Spleen (tissue), 13 donors: Measurements from ENCODE around the gene FRAT2. TPM values are rescaled to one million over a fixed set of nuclear protein-coding genes. Genes with fewer than 3 reads are reported as not detected.

Experiments used
- DNase-seq: peaks from one replicate; pipeline ENCODE4 v3.0.0-alpha.2; 2020
- H3K27ac ChIP-seq, 8 donors: fragments of 200-600 bp; sonication (generic) in 7 of 8; 1 replicate in 4 of 8; 2 replicates in 4 of 8; pipeline versions ENCODE4 v1.5.0 to v1.8.0; 2016 to 2021; ENCODE audit warnings: inconsistent platforms in 4 of 8, mild to moderate bottlenecking in 4 of 8, moderate library complexity in 1 of 8
- H3K27me3 ChIP-seq, 7 donors: fragments of 200-600 bp; sonication (generic) in 6 of 7; replicated peaks in 1 of 7; 1 replicate in 4 of 7; 2 replicates in 3 of 7; pipeline versions ENCODE4 v1.5.0 to v1.8.0; 2016 to 2021; ENCODE audit warnings: inconsistent platforms in 3 of 7, mild to moderate bottlenecking in 1 of 7
- H3K36me3 ChIP-seq, 6 donors: fragments of 200-600 bp; sonication (generic) in 5 of 6; 1 replicate in 4 of 6; 2 replicates in 2 of 6; pipeline versions ENCODE4 v1.5.0 to v1.8.0; 2016 to 2021; ENCODE audit warnings: inconsistent platforms in 2 of 6
- H3K4me1 ChIP-seq, 6 donors: fragments of 200-600 bp; sonication (generic) in 5 of 6; 1 replicate in 3 of 6; 2 replicates in 3 of 6; pipeline versions ENCODE4 v1.5.0 to v1.8.0; 2016 to 2021; ENCODE audit warnings: inconsistent platforms in 3 of 6
- H3K4me3 ChIP-seq, 8 donors: fragments of 200-600 bp; sonication (generic) in 7 of 8; 1 replicate in 4 of 8; 2 replicates in 4 of 8; pipeline versions ENCODE4 v1.5.0 to v1.8.0; 2016 to 2021; ENCODE audit warnings: inconsistent platforms in 4 of 8, mild to moderate bottlenecking in 4 of 8, moderate library complexity in 2 of 8
- H3K9me3 ChIP-seq, 8 donors: fragments of 200-600 bp; sonication (generic) in 7 of 8; 1 replicate in 4 of 8; 2 replicates in 4 of 8; pipeline versions ENCODE4 v1.5.0 to v1.8.0; 2016 to 2021; ENCODE audit warnings: inconsistent platforms in 4 of 8
- POLR2A ChIP-seq, 3 donors: fragments of 450-650 bp; IDR thresholded peaks; one replicate each; pipeline ENCODE4 v1.5.1; 2017; ENCODE audit warnings: antibody characterized with exemption in 3 of 3, mild to moderate bottlenecking in 1 of 3
- POLR2AphosphoS5 ChIP-seq, 3 donors: sonication (generic); formaldehyde crosslinking; IDR thresholded peaks; one replicate each; pipeline ENCODE4 v1.5.1; 2017; ENCODE audit warnings: antibody characterized with exemption in 3 of 3
- WGBS, 5 donors: extraction: QIAGEN DNeasy Blood & Tissue Kit in 3 of 5; methylation state at CpG; one replicate each; pipeline versions ENCODE4 v1.1.5 to v1.1.7; 2013 to 2018; 5-methylcytosine and 5-hydroxymethylcytosine counted together
- intact Hi-C: fragments of 100-400 bp; cut with DNase I; formaldehyde crosslinking; loops from one replicate; pipeline ENCODE4 v1.15.0; 2023; ENCODE audit warnings: low total_unique reads
- long read RNA-seq, 2 donors: transcript quantifications; one replicate each; lab custom pipeline, GENCODE V29; 2026
- polyA plus RNA-seq, 3 donors: library from polyadenylated mRNA; stranded (reverse); fragments of 200-250 nt; gene quantifications; one replicate each; pipeline ENCODE4 v1.2.1, GENCODE V29; 2013
- total RNA-seq, 7 donors: library from RNA; depleted of rRNA in 3 of 7; stranded (reverse); fragments of >200 nt in 3 of 7; fragmentation: NEBNext Ultra II Directional in 4 of 7; extraction: Animal tissue kit (Norgen Biotek cat#: 25700) in 4 of 7; gene quantifications; one replicate each; pipeline versions ENCODE4 v1.1.0 to v1.2.1, GENCODE V29; 2016 to 2021
- TF ChIP-seq, protein P1 (sequence below), 11 experiments: fragments of 200-600 bp in 7 of 11; fragments of 450-650 bp in 4 of 11; sonication (generic) in 4 of 11; IDR thresholded peaks in 8 of 11; conservative IDR thresholded peaks in 3 of 11; 1 replicate in 7 of 11; 2 replicates in 4 of 11; pipeline versions ENCODE4 v1.4.0 to v1.8.0; 2016 to 2021; ENCODE audit warnings: antibody characterized with exemption in 11 of 11, inconsistent platforms in 4 of 11, mild to moderate bottlenecking in 1 of 11
- donor health status: healthy with polysubstance abuse.
- donor health status: DM: no; HTN: no; CAD: no; lungs with moderate emphysema.
- donor health status: DM: no; HTN: no; CAD: no.
- donor health status: Bipolar disorder and iron deficiency.
- donor health status: healthy.
- donor health status: DM: no; HTN: no; CAD: no.
- donor health status: DM: yes; HTN: yes; CAD: no.

Gene FRAT2, protein sequence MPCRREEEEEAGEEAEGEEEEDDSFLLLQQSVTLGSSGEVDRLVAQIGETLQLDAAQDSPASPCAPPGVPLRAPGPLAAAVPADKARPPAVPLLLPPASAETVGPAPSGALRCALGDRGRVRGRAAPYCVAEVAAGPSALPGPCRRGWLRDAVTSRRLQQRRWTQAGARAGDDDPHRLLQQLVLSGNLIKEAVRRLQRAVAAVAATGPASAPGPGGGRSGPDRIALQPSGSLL
- 10 to 100 TPM; 28.3 to 75.6 (median 46.3) TPM for total RNA-seq
- polyA plus RNA-seq = 10 to 100 TPM; 12.3 to 19.9 (median 14.3) TPM
- long read RNA-seq, donor 1, transcript FRAT2-201 (1 exons, 2,213 nt) = major isoform, 23 of 23 reads
- long read RNA-seq, donor 1, partial matches to known transcripts = 0 of 23 reads
- long read RNA-seq, donor 1, other reads (novel, unspliced or antisense) = 0 of 23 reads
- long read RNA-seq, donor 2, transcript FRAT2-201 (1 exons, 2,213 nt) = major isoform, 28 of 28 reads
- long read RNA-seq, donor 2, partial matches to known transcripts = 0 of 28 reads
- long read RNA-seq, donor 2, other reads (novel, unspliced or antisense) = 0 of 28 reads

DNA sequence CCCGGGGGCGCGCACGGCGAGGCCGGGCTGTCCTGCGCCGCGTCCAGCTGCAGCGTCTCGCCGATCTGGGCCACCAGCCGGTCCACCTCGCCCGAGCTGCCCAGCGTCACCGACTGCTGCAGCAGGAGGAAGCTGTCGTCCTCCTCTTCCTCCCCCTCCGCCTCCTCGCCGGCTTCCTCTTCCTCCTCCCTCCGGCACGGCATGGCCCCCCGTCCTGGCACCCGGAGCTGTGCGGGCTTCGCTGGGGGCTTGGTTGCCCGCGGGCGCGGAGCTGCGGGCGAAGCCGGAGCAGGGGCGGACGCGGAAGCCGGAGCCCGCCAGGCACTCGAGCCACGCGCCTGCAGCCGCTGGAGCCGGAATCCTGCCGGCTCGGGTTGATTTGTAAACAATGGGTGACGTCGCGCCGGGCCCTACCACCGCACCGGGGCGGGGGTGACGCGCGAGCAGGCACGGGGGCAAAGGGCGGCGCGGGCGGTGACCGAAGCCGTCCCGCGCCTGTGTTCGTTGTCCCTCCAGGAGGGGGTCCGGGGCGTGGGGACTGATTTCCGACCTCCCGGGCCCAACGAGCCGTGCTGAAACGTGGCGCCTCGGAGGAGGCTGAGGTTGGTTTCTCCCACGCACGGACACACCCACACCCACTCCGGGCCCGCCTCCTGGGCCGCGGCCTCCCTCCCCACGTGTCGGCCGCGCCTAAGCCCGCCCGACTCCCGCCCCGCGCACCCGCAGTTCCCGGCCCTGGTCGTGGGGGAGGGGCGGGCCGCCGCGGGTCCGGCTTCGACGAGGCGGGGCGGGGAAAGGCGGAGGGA lies at the start of gene FRAT2:
TSS of gene FRAT2 (minus strand) at position 360 of the 806 bp plus-strand sequence. CDS start at position 203, 157 bp downstream.
- peak within 1 kb of the TSS; percentile 94 to 100 (median 98) for H3K27ac ChIP-seq
- H3K36me3 ChIP-seq = peaks cover 0 to 28% (median under 1%) of the 10 kb centered on the region in 6 donors
- peak; percentile 97 for DNase-seq
- intact Hi-C loops = no loop called here
- H3K27me3 ChIP-seq = no peaks in the 10 kb centered on the region
- peaks cover 19 to 69% (median 51%) of the 10 kb centered on the region in 6 donors for H3K4me1 ChIP-seq
- 0 to 1% (median 1%) methylated on average over 42 to 103 of the region's 103 CpGs for WGBS, 5 donors
- no peaks in the 10 kb centered on the region for H3K9me3 ChIP-seq
- TF ChIP-seq POLR2AphosphoS5 (IDR thresholded peaks at IDR 0.05) (peak; percentile 86 to 94 (median 93)), POLR2A (IDR thresholded peaks at IDR 0.05) (peak; percentile 32 to 75 (median 68))
- TF ChIP-seq, protein P1, sequence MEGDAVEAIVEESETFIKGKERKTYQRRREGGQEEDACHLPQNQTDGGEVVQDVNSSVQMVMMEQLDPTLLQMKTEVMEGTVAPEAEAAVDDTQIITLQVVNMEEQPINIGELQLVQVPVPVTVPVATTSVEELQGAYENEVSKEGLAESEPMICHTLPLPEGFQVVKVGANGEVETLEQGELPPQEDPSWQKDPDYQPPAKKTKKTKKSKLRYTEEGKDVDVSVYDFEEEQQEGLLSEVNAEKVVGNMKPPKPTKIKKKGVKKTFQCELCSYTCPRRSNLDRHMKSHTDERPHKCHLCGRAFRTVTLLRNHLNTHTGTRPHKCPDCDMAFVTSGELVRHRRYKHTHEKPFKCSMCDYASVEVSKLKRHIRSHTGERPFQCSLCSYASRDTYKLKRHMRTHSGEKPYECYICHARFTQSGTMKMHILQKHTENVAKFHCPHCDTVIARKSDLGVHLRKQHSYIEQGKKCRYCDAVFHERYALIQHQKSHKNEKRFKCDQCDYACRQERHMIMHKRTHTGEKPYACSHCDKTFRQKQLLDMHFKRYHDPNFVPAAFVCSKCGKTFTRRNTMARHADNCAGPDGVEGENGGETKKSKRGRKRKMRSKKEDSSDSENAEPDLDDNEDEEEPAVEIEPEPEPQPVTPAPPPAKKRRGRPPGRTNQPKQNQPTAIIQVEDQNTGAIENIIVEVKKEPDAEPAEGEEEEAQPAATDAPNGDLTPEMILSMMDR (IDR thresholded peaks at IDR 0.05 in 8 of 11, conservative IDR thresholded peaks at IDR 0.05 in 3 of 11) = peak in 2 of 11 experiments; percentile 9 to 39
- peak within 1 kb of the TSS; percentile 88 to 99 (median 96) for H3K4me3 ChIP-seq

DNA sequence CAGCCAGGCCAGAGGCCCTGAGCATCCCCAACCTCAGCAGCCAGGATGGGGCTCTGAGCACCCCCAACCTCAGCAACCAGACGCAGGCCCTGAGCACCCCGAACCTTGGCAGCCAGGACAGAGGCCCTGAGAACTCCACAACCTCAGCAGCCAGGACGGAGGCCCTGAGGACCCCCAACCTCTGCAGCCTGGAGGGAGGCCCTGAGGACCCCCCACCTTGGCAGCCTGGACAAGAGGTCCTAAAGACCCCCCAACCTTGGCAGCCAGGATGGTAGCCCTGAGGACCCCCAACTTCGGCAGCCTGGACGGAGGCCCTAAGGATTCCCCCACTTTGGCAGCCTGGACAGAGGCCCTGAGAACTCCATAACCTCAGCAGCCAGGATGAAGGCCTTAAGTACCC lies 49.6 kb upstream of the FRAT2 start:
- Histone ChIP-seq H3K27ac (no peak overlapping the region), H3K9me3 (no peaks in the 10 kb centered on the region), H3K4me3 (no peak overlapping the region), H3K27me3 (no peaks in the 10 kb centered on the region), H3K4me1 (peaks cover 0 to 9% (median 0%) of the 10 kb centered on the region in 6 donors), H3K36me3 (peaks cover 0 to 100% (median 68%) of the 10 kb centered on the region in 6 donors)
- WGBS, 5 donors = 94 to 100% (median 96%) methylated on average over 4 to 5 of the region's 5 CpGs
- intact Hi-C loops = no loop called here
- no peak for DNase-seq
- no peak for TF ChIP-seq POLR2A (IDR thresholded peaks at IDR 0.05)
- no peak for TF ChIP-seq POLR2AphosphoS5 (IDR thresholded peaks at IDR 0.05)
- TF ChIP-seq, protein P1 (IDR thresholded peaks at IDR 0.05 in 8 of 11, conservative IDR thresholded peaks at IDR 0.05 in 3 of 11) = no peak

DNA sequence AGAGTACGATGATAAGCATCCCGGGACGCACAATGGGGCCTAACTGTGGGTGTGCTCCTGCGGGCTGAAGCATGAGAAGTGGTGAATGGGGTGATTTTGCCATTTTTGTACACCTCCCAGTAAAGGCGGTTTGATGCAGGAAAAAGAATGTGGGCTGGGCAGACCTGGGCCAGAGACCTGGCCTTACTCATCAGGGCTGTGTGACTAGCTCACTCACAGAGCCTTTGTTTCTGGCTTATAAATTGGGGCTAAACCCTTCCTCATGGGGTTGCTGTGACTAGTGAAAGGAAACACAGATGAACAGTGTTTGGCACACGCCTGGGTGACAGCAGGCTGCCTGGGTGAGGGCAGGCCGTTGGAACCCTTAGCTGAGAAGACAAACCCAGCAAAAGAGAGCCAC lies 48.6 kb upstream of the FRAT2 start:
- TF ChIP-seq, protein P1 (IDR thresholded peaks at IDR 0.05 in 8 of 11, conservative IDR thresholded peaks at IDR 0.05 in 3 of 11) = no peak
- no peak for TF ChIP-seq POLR2A (IDR thresholded peaks at IDR 0.05)
- no peak for TF ChIP-seq POLR2AphosphoS5 (IDR thresholded peaks at IDR 0.05)
- no peaks in the 10 kb centered on the region for H3K27me3 ChIP-seq
- H3K9me3 ChIP-seq = no peaks in the 10 kb centered on the region
- intact Hi-C loops = no loop called here
- 87 to 95% (median 94%) methylated on average over 7 of the region's 7 CpGs for WGBS, 5 donors
- H3K4me1 ChIP-seq = peaks cover 0 to 3% (median 0%) of the 10 kb centered on the region in 6 donors
- H3K27ac ChIP-seq = no peak overlapping the region
- H3K36me3 ChIP-seq = peaks cover 0 to 100% (median 67%) of the 10 kb centered on the region in 6 donors
- H3K4me3 ChIP-seq = no peak overlapping the region
- no peak for DNase-seq
